NOMO-1 treated with dmso at 0.1 percent for 144 hours (cell line): ENCODE measurements around the gene MOAP1.
"Not testable (repeated sequence)": the region's sequence is repeated elsewhere in the genome, so short reads cannot be mapped to it uniquely, and the experiment has no call there.

Experiments
- DNase-seq: peaks from one replicate; lab custom pipeline; 2025; ENCODE audit not compliant: unreplicated experiment; lab: John Stamatoyannopoulos, UW

MOAP1 gene

GRCh38 chr14:93186466-93186865, 1.8 kb upstream of the MOAP1 start:
- no peak for DNase-seq

- DNase-seq = no peak
These were observed 638 bp upstream of the MOAP1 start for GRCh38 chr14:93185349-93185720.

GRCh38 chr14:93183596-93184317, 940 bp downstream of the MOAP1 start:
- DNase-seq = no peak

- DNase-seq = no peak
These were observed 9.2 kb downstream of the MOAP1 start for GRCh38 chr14:93175492-93175891.

GRCh38 chr14:93174731-93175130, 10.0 kb downstream of the MOAP1 start:
- not testable (repeated sequence) for DNase-seq

GRCh38 chr14:93173943-93174395, 10.7 kb downstream of the MOAP1 start:
- DNase-seq = no peak

- no peak for DNase-seq
These were observed 13.3 kb downstream of the MOAP1 start for GRCh38 chr14:93171376-93171775.

GRCh38 chr14:93170141-93170540, 14.6 kb downstream of the MOAP1 start:
- not testable (repeated sequence) for DNase-seq

GRCh38 chr14:93169619-93170018, 15.1 kb downstream of the MOAP1 start:
- not testable (repeated sequence) for DNase-seq

GRCh38 chr14:93168610-93169009, 16.1 kb downstream of the MOAP1 start:
- not testable (repeated sequence) for DNase-seq

- not testable (repeated sequence) for DNase-seq
These were observed 19.1 kb downstream of the MOAP1 start for GRCh38 chr14:93165271-93166265.

GRCh38 chr14:93163564-93163963, 21.1 kb downstream of the MOAP1 start:
- no peak for DNase-seq

- no peak for DNase-seq
These were observed 23.2 kb downstream of the MOAP1 start for GRCh38 chr14:93161411-93161940.

GRCh38 chr14:93160353-93160801, 24.3 kb downstream of the MOAP1 start:
- no peak for DNase-seq

- DNase-seq = not testable (repeated sequence)
These were observed 24.9 kb downstream of the MOAP1 start for GRCh38 chr14:93159625-93160352.

- DNase-seq = not testable (repeated sequence)
These were observed 26.3 kb downstream of the MOAP1 start for GRCh38 chr14:93158349-93158748.

- no peak for DNase-seq
These were observed 27.9 kb downstream of the MOAP1 start for GRCh38 chr14:93156693-93157369.

- DNase-seq = no peak
These were observed 29.0 kb downstream of the MOAP1 start for GRCh38 chr14:93155667-93156066.

GRCh38 chr14:93153121-93153520, 31.6 kb downstream of the MOAP1 start:
- DNase-seq = no peak
